ENCODE results near the gene NCOA1.

Gene NCOA1

GRCh38 chr2:24509840-24510239, 18.8 kb downstream of the NCOA1 start:
- TF ChIP-seq ZNF707 (tag by site-specific recombination; IDR thresholded peaks at IDR 0.05) (no peak), ZBTB6 (tag by site-specific recombination; IDR thresholded peaks at IDR 0.05) (no peak), ZNF449 (tag by site-specific recombination; IDR thresholded peaks at IDR 0.05) (no peak)
- Histone ChIP-seq H3K36me3 (ENCODE audit: control insufficient read depth in 2 of 2, insufficient read depth in 1 of 2, low read length in 2 of 2) (no peaks in the 10 kb centered on the region), H3K9me3 (ENCODE audit: control insufficient read depth, insufficient read depth, low read depth, low read length) (no peaks in the 10 kb centered on the region), H3K4me1 (ENCODE audit: control insufficient read depth, insufficient read depth, low read length) (peaks cover 16% of the 10 kb centered on the region), H3K27ac (ENCODE audit: extremely low read depth, low read depth, low read length) (no peak overlapping the region), H3K4me3 (ENCODE audit: low read depth, low read length) (no peak overlapping the region)
- ChIA-PET CTCF (interaction anchor here (0.6 kb wide), 2 partner anchors 89 to 191 kb away, joined by 3 to 7 read pairs; no protein-coding TSS in a partner anchor), POLR2A (interaction anchor here (0.6 kb wide), 1 partner anchor 319 kb away, joined by 3 read pairs; no protein-coding TSS in a partner anchor)

- ChIA-PET POLR2A (no interaction called here), CTCF (no interaction called here)
- no peak overlapping the region for H3K27ac ChIP-seq (ENCODE audit: extremely low read depth, low read depth, low read length)
- TF ChIP-seq ZNF830 (tag by site-specific recombination; IDR thresholded peaks at IDR 0.05; ENCODE audit: low read depth) = no peak
- no peak for TF ChIP-seq ZNF211 (tag by site-specific recombination; IDR thresholded peaks at IDR 0.05; ENCODE audit: low read depth)
- TF ChIP-seq ZNF19 (tag by site-specific recombination; IDR thresholded peaks at IDR 0.05; ENCODE audit: low read depth) = no peak
- no peak for TF ChIP-seq ZNF555 (tag by site-specific recombination; conservative IDR thresholded peaks at IDR 0.05)
- no peak for TF ChIP-seq ZNF292 (tag by site-specific recombination; IDR thresholded peaks at IDR 0.05; ENCODE audit: borderline replicate concordance, low read depth)
- TF ChIP-seq OSR2 (tag by site-specific recombination; IDR thresholded peaks at IDR 0.05) = no peak
- TF ChIP-seq KLF10 (tag by site-specific recombination; IDR thresholded peaks at IDR 0.05) = no peak
- TF ChIP-seq, protein P1, sequence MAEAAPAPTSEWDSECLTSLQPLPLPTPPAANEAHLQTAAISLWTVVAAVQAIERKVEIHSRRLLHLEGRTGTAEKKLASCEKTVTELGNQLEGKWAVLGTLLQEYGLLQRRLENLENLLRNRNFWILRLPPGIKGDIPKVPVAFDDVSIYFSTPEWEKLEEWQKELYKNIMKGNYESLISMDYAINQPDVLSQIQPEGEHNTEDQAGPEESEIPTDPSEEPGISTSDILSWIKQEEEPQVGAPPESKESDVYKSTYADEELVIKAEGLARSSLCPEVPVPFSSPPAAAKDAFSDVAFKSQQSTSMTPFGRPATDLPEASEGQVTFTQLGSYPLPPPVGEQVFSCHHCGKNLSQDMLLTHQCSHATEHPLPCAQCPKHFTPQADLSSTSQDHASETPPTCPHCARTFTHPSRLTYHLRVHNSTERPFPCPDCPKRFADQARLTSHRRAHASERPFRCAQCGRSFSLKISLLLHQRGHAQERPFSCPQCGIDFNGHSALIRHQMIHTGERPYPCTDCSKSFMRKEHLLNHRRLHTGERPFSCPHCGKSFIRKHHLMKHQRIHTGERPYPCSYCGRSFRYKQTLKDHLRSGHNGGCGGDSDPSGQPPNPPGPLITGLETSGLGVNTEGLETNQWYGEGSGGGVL (tag by site-specific recombination; IDR thresholded peaks at IDR 0.05) = no peak
- TF ChIP-seq ZNF184 (tag by site-specific recombination; IDR thresholded peaks at IDR 0.05) = no peak
- TF ChIP-seq, protein P2, sequence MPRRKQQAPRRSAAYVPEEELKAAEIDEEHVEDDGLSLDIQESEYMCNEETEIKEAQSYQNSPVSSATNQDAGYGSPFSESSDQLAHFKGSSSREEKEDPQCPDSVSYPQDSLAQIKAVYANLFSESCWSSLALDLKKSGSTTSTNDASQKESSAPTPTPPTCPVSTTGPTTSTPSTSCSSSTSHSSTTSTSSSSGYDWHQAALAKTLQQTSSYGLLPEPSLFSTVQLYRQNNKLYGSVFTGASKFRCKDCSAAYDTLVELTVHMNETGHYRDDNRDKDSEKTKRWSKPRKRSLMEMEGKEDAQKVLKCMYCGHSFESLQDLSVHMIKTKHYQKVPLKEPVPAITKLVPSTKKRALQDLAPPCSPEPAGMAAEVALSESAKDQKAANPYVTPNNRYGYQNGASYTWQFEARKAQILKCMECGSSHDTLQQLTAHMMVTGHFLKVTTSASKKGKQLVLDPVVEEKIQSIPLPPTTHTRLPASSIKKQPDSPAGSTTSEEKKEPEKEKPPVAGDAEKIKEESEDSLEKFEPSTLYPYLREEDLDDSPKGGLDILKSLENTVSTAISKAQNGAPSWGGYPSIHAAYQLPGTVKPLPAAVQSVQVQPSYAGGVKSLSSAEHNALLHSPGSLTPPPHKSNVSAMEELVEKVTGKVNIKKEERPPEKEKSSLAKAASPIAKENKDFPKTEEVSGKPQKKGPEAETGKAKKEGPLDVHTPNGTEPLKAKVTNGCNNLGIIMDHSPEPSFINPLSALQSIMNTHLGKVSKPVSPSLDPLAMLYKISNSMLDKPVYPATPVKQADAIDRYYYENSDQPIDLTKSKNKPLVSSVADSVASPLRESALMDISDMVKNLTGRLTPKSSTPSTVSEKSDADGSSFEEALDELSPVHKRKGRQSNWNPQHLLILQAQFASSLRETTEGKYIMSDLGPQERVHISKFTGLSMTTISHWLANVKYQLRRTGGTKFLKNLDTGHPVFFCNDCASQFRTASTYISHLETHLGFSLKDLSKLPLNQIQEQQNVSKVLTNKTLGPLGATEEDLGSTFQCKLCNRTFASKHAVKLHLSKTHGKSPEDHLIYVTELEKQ (tag by site-specific recombination; IDR thresholded peaks at IDR 0.05; ENCODE audit: borderline replicate concordance) = no peak
- no peak for TF ChIP-seq ZNF518A (tag by site-specific recombination; conservative IDR thresholded peaks at IDR 0.05; ENCODE audit: low read depth)
- no peak for TF ChIP-seq ZNF791 (tag by site-specific recombination; IDR thresholded peaks at IDR 0.05)
- no peaks in the 10 kb centered on the region for H3K9me3 ChIP-seq (ENCODE audit: control insufficient read depth, insufficient read depth, low read depth, low read length)
- H3K4me1 ChIP-seq (ENCODE audit: control insufficient read depth, insufficient read depth, low read length) = peaks cover 22% of the 10 kb centered on the region
- no peak overlapping the region for H3K4me3 ChIP-seq (ENCODE audit: low read depth, low read length)
- no peaks in the 10 kb centered on the region for H3K36me3 ChIP-seq (ENCODE audit: control insufficient read depth in 2 of 2, insufficient read depth in 1 of 2, low read length in 2 of 2)
Observed at GRCh38 chr2:24510771-24511170, 19.7 kb downstream of the NCOA1 start.
